CD4-positive, alpha-beta T cell (primary cell): ENCODE results near the gene HSD17B2. TPM values are rescaled to one million over a fixed set of nuclear protein-coding genes. Genes with fewer than 3 reads are reported as not detected.

Experiments used
- ATAC-seq: fragments of 200-7000 bp; cut with Tn5 transposase; one replicate; pipeline ENCODE4 v1.10.0; 2022; ENCODE audit warnings: mild to moderate bottlenecking; ENCODE audit not compliant: poor library complexity
- CTCF ChIA-PET: fragments of 350-600 bp; sonication (Branson Sonifier 250); formaldehyde crosslinking; loops from one replicate; lab custom pipeline; 2021; ENCODE audit warnings: antibody characterized with exemption, inconsistent platforms; lab: Charles Lee
- POLR2A ChIA-PET: fragments of 350-600 bp; sonication (Branson Sonifier 250); formaldehyde crosslinking; loops from one replicate; lab custom pipeline; 2021; ENCODE audit warnings: antibody characterized with exemption, inconsistent platforms; lab: Charles Lee
- DNase-seq, 14 experiments: peaks; one replicate each; pipeline ENCODE4 v3.0.0-alpha.2; 2013 to 2020; ENCODE audit warnings: mixed read lengths in 2 of 14
- H3K27ac ChIP-seq, 2 donors: one replicate each; pipeline versions ENCODE4 v1.5.1 to v1.7.0; 2013; ENCODE audit warnings: low read length in 2 of 2, low read depth in 1 of 2, mild to moderate bottlenecking in 1 of 2
- H3K27me3 ChIP-seq, 2 experiments: 1 replicate in 1 of 2; 2 replicates in 1 of 2; pipeline versions ENCODE4 v1.6.1 to v1.7.0; 2013; ENCODE audit warnings: low read length in 2 of 2, control low read depth in 1 of 2, mild to moderate bottlenecking in 1 of 2, moderate library complexity in 1 of 2; ENCODE audit not compliant: insufficient read depth in 2 of 2, control insufficient read depth in 1 of 2
- H3K36me3 ChIP-seq: one replicate; pipeline ENCODE4 v1.6.1; 2013; ENCODE audit warnings: low read length, control low read depth; ENCODE audit not compliant: insufficient read depth
- H3K4me1 ChIP-seq: one replicate; pipeline ENCODE4 v1.6.1; 2013; ENCODE audit warnings: low read length, control low read depth; ENCODE audit not compliant: insufficient read depth
- H3K4me3 ChIP-seq: one replicate; pipeline ENCODE4 v1.5.1; 2013; ENCODE audit warnings: mild to moderate bottlenecking, low read length, moderate library complexity
- H3K9me3 ChIP-seq, 2 experiments: 1 replicate in 1 of 2; 2 replicates in 1 of 2; pipeline versions ENCODE4 v1.6.1 to v1.7.0; 2013; ENCODE audit warnings: low read length in 2 of 2, mild to moderate bottlenecking in 2 of 2, control low read depth in 1 of 2, moderate library complexity in 1 of 2; ENCODE audit not compliant: control insufficient read depth in 1 of 2, insufficient read depth in 1 of 2
- H3K27ac Mint-ChIP-seq: one replicate; pipeline ENCODE4 v1.8.0; 2020; ENCODE audit warnings: mixed read lengths
- H3K27me3 Mint-ChIP-seq: one replicate; pipeline ENCODE4 v1.8.0; 2021; ENCODE audit warnings: mixed read lengths
- H3K36me3 Mint-ChIP-seq: one replicate; pipeline ENCODE4 v1.8.0; 2021; ENCODE audit warnings: low read depth, mixed read lengths
- H3K4me1 Mint-ChIP-seq: one replicate; pipeline ENCODE4 v1.8.0; 2021; ENCODE audit warnings: low read depth, mixed read lengths
- H3K4me3 Mint-ChIP-seq: one replicate; pipeline ENCODE4 v1.8.0; 2020; ENCODE audit warnings: mild to moderate bottlenecking, mixed read lengths
- H3K9me3 Mint-ChIP-seq: one replicate; pipeline ENCODE4 v1.8.0; 2020; ENCODE audit warnings: mixed read lengths
- intact Hi-C, 2 experiments: fragments of 100-400 bp; cut with DNase I in 1 of 2; cut with micrococcal nuclease in 1 of 2; formaldehyde crosslinking; loops; one replicate each; pipeline versions ENCODE4 v1.15.1 to v1.9.0; 2023 to 2025; cut with DNase I, micrococcal nuclease
- total RNA-seq, 174 experiments: library from RNA in 2 of 174; stranded (reverse) in 2 of 174; gene quantifications; one replicate each; pipeline ENCODE4 v1.2.3 and lab custom pipeline; 2021 to 2026
- TF ChIP-seq, protein P1 (sequence below): fragments of 200-600 bp; IDR thresholded peaks from one replicate; pipeline ENCODE4 v1.8.0; 2022; ENCODE audit warnings: antibody characterized with exemption, mild to moderate bottlenecking

The HSD17B2 gene
- total RNA-seq, 2 experiments from 2014 or later: not detected

DNA sequence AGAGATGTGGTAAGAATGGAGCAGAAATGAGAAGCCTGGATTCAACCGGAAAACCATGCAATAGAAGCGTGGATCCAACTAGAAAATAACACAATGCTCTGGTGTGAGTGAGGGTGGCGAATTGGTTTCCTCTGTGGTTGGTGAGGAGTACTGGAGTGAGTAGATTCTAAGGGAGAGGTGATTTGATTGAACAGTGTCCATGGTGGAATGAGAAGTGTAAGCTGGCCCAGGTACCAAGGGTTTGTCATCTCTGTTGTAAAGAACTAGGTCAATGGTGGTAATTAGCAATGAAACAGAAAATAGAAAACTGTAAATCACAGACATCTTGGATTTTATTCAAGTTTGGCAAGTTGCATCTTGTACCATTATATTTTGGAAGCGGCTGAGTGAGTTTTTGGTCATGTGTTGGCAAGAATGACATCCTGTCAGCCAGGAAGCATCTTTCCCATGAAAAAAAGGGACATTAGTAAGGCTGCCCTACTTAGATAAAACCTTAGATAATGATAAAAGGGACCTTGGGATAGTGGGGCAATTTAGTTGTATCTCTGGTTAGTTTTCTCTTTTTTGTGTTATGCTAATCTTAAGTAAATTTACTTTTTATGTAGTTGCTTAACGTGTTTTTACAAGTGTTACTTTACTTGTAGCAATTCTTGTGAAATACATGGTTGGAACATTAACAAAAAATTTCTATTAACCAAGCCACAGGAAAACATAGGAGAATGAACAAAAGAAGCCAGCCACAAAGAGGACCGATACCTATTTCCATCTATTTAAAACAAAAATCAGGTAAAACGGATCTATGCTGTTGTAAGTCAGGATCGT, 20.9 kb downstream of the HSD17B2 start:
- no peaks in the 10 kb centered on the region for H3K9me3 ChIP-seq
- DNase-seq: no peak
- no peaks in the 10 kb centered on the region for H3K9me3 Mint-ChIP-seq
- H3K27me3 Mint-ChIP-seq: peaks cover 32% of the 10 kb centered on the region
- no peak overlapping the region for H3K4me3 ChIP-seq
- intact Hi-C loops: no loop called here
- CTCF ChIA-PET: no interaction called here
- H3K27ac Mint-ChIP-seq: no peak overlapping the region
- TF ChIP-seq, protein P1, sequence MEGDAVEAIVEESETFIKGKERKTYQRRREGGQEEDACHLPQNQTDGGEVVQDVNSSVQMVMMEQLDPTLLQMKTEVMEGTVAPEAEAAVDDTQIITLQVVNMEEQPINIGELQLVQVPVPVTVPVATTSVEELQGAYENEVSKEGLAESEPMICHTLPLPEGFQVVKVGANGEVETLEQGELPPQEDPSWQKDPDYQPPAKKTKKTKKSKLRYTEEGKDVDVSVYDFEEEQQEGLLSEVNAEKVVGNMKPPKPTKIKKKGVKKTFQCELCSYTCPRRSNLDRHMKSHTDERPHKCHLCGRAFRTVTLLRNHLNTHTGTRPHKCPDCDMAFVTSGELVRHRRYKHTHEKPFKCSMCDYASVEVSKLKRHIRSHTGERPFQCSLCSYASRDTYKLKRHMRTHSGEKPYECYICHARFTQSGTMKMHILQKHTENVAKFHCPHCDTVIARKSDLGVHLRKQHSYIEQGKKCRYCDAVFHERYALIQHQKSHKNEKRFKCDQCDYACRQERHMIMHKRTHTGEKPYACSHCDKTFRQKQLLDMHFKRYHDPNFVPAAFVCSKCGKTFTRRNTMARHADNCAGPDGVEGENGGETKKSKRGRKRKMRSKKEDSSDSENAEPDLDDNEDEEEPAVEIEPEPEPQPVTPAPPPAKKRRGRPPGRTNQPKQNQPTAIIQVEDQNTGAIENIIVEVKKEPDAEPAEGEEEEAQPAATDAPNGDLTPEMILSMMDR: no peak
- H3K4me1 ChIP-seq: no peaks in the 10 kb centered on the region
- H3K27ac ChIP-seq: no peak overlapping the region
- no peaks in the 10 kb centered on the region for H3K36me3 Mint-ChIP-seq
- no peak overlapping the region for H3K4me3 Mint-ChIP-seq
- no peaks in the 10 kb centered on the region for H3K4me1 Mint-ChIP-seq
- H3K27me3 ChIP-seq: peaks cover 0 to 6% of the 10 kb centered on the region in 2 experiments
- POLR2A ChIA-PET: no interaction called here
- no peaks in the 10 kb centered on the region for H3K36me3 ChIP-seq
- no peak for ATAC-seq

DNA sequence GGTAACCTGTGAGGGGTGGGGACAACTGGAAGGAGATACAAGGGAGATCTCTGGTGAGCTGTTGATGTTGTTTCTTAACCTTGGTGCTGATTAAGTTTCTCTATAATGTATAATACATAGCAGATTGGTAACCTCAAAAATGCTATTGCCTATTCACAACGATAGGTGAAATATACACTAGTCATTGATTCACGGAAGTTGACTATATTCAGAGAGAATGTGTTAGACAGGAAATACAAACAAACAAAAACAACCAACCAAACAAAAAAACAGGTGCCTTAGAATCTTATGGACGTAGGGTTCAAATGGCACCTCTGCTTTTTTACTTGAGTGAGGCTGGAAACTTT, 21.5 kb downstream of the HSD17B2 start:
- CTCF ChIA-PET: no interaction called here
- POLR2A ChIA-PET: no interaction called here

DNA sequence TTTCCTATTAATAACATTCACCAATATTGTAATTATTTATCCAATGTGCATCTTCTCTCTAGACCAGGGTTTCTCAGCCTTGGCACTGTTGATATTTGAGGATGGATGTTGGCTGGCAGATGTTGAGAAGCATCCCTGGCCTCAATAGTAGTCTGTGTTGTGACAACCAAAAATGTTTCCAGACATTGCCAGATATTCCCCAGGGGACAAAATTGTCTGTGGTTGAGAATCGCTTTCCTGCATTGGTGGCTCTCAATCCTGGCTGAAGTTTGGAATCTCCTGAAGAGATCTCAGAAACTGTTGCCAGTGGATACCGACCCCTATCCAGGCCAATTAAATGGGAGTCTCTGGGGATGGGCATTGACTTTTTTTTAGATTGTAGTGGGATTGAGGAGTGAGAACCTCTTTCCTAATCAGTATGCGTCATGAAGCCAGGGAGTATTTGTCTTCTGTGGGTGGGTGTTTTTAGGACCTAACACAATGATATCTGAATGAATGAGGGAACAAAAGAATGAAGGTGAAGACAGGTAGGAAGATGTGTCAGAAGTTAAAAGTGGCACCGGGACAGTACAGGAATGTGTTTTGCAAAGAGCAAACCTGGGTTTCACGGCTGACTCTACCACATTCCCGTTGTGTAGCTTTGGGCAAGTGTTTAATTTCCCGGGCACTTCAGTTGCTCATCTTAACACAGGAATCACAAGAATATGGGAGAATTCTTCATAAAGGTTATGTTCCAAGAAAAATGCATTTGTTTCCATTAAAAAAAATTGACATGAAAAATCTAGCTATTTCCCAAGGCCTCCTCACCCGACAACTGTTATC, 24.3 kb downstream of the HSD17B2 start:
- Histone ChIP-seq H3K27me3 (peaks cover 4 to 6% of the 10 kb centered on the region in 2 experiments), H3K9me3 (no peaks in the 10 kb centered on the region), H3K4me3 (no peak overlapping the region), H3K36me3 (no peaks in the 10 kb centered on the region), H3K27ac (no peak overlapping the region), H3K4me1 (no peaks in the 10 kb centered on the region)
- TF ChIP-seq, protein P1: no peak
- H3K4me1 Mint-ChIP-seq: no peaks in the 10 kb centered on the region
- CTCF ChIA-PET: no interaction called here
- peaks cover 32% of the 10 kb centered on the region for H3K27me3 Mint-ChIP-seq
- intact Hi-C loops: no loop called here
- no peak overlapping the region for H3K27ac Mint-ChIP-seq
- no peak overlapping the region for H3K4me3 Mint-ChIP-seq
- H3K9me3 Mint-ChIP-seq: no peaks in the 10 kb centered on the region
- ATAC-seq: no peak
- H3K36me3 Mint-ChIP-seq: no peaks in the 10 kb centered on the region
- POLR2A ChIA-PET: no interaction called here
- DNase-seq: no peak

More for the DNA sequence above, 21.5 kb downstream of the HSD17B2 start:
- Histone ChIP-seq H3K4me1 (no peaks in the 10 kb centered on the region), H3K9me3 (no peaks in the 10 kb centered on the region), H3K27me3 (peaks cover 0 to 6% of the 10 kb centered on the region in 2 experiments), H3K36me3 (no peaks in the 10 kb centered on the region), H3K4me3 (no peak overlapping the region), H3K27ac (no peak overlapping the region)
- Mint-ChIP-seq H3K4me3 (no peak overlapping the region), H3K36me3 (no peaks in the 10 kb centered on the region), H3K27ac (no peak overlapping the region), H3K27me3 (peaks cover 32% of the 10 kb centered on the region), H3K9me3 (no peaks in the 10 kb centered on the region), H3K4me1 (no peaks in the 10 kb centered on the region)
- TF ChIP-seq, protein P1: no peak
- intact Hi-C loops: no loop called here
- ATAC-seq (no peak), DNase-seq (no peak)
